Measurements from ENCODE around the gene NRF1.
"Not testable (repeated sequence)": the region's sequence is repeated elsewhere in the genome, so short reads cannot be mapped to it uniquely, and the experiment has no call there.

Gene NRF1

GRCh38 chr7:129599174-129599573, 12.3 kb upstream of the NRF1 start:
- Mint-ChIP-seq H3K9me3 (no peaks in the 10 kb centered on the region), H3K27me3 (no peaks in the 10 kb centered on the region), H3K4me3 (no peak overlapping the region), H3K27ac (no peak overlapping the region), H3K4me1 (no peaks in the 10 kb centered on the region), H3K36me3 (no peaks in the 10 kb centered on the region)

- H3K4me1 Mint-ChIP-seq = peaks cover 18% of the 10 kb centered on the region
- H3K9me3 Mint-ChIP-seq, H3K27me3 Mint-ChIP-seq, H3K27ac Mint-ChIP-seq, H3K4me3 Mint-ChIP-seq, H3K36me3 Mint-ChIP-seq: not testable (repeated sequence)
Measured at GRCh38 chr7:129603594-129603993, 7.9 kb upstream of the NRF1 start.

- not testable (repeated sequence) for H3K27ac Mint-ChIP-seq, H3K9me3 Mint-ChIP-seq, H3K27me3 Mint-ChIP-seq, H3K36me3 Mint-ChIP-seq, H3K4me3 Mint-ChIP-seq
- peaks cover 21% of the 10 kb centered on the region for H3K4me1 Mint-ChIP-seq
Measured at GRCh38 chr7:129604021-129604420, 7.5 kb upstream of the NRF1 start.

- peaks cover 16% of the 10 kb centered on the region for H3K36me3 Mint-ChIP-seq
- H3K9me3 Mint-ChIP-seq = no peaks in the 10 kb centered on the region
- no peaks in the 10 kb centered on the region for H3K27me3 Mint-ChIP-seq
- no peak overlapping the region for H3K27ac Mint-ChIP-seq
- H3K4me1 Mint-ChIP-seq = peaks cover 30% of the 10 kb centered on the region
- no peak overlapping the region for H3K4me3 Mint-ChIP-seq
Measured at GRCh38 chr7:129604713-129605437, 6.6 kb upstream of the NRF1 start.

- Mint-ChIP-seq H3K27ac (no peak overlapping the region), H3K9me3 (no peaks in the 10 kb centered on the region)
Measured at GRCh38 chr7:129605960-129606614, 5.4 kb upstream of the NRF1 start.

GRCh38 chr7:129606803-129607202, 4.7 kb upstream of the NRF1 start:
- Mint-ChIP-seq H3K27me3 (no peaks in the 10 kb centered on the region), H3K36me3 (peaks cover 18% of the 10 kb centered on the region), H3K9me3 (no peaks in the 10 kb centered on the region), H3K4me3 (no peak overlapping the region), H3K4me1 (peaks cover 35% of the 10 kb centered on the region), H3K27ac (peak overlapping the region; percentile 89)

More at GRCh38 chr7:129605960-129606614, 5.4 kb upstream of the NRF1 start:
- H3K27me3 Mint-ChIP-seq = no peaks in the 10 kb centered on the region
- H3K4me1 Mint-ChIP-seq = peaks cover 35% of the 10 kb centered on the region
- no peak overlapping the region for H3K4me3 Mint-ChIP-seq
- H3K36me3 Mint-ChIP-seq = peaks cover 18% of the 10 kb centered on the region

GRCh38 chr7:129607471-129608120, 3.9 kb upstream of the NRF1 start:
- H3K27me3 Mint-ChIP-seq = no peaks in the 10 kb centered on the region
- no peaks in the 10 kb centered on the region for H3K9me3 Mint-ChIP-seq
- peak overlapping the region; percentile 89 for H3K27ac Mint-ChIP-seq
- peaks cover 18% of the 10 kb centered on the region for H3K36me3 Mint-ChIP-seq
- peaks cover 35% of the 10 kb centered on the region for H3K4me1 Mint-ChIP-seq
- H3K4me3 Mint-ChIP-seq = no peak overlapping the region

GRCh38 chr7:129609666-129610065, 1.9 kb upstream of the NRF1 start:
- Mint-ChIP-seq H3K4me3 (peak overlapping the region; percentile 99), H3K27me3 (no peaks in the 10 kb centered on the region), H3K27ac (peak overlapping the region; percentile 90), H3K9me3 (no peaks in the 10 kb centered on the region), H3K36me3 (peaks cover 18% of the 10 kb centered on the region), H3K4me1 (peaks cover 52% of the 10 kb centered on the region)

- peak overlapping the region; percentile 99 for H3K4me3 Mint-ChIP-seq
- no peaks in the 10 kb centered on the region for H3K27me3 Mint-ChIP-seq
- H3K36me3 Mint-ChIP-seq = peaks cover 18% of the 10 kb centered on the region
- peak overlapping the region; percentile 99 for H3K27ac Mint-ChIP-seq
- peaks cover 63% of the 10 kb centered on the region for H3K4me1 Mint-ChIP-seq
- no peaks in the 10 kb centered on the region for H3K9me3 Mint-ChIP-seq
Measured at GRCh38 chr7:129610709-129611245, 743 bp upstream of the NRF1 start.

GRCh38 chr7:129612112-129613015, 844 bp downstream of the NRF1 start:
- Mint-ChIP-seq H3K36me3 (peaks cover 10% of the 10 kb centered on the region), H3K9me3 (no peaks in the 10 kb centered on the region), H3K27me3 (no peaks in the 10 kb centered on the region), H3K4me1 (peaks cover 68% of the 10 kb centered on the region), H3K4me3 (peak overlapping the region; percentile 97), H3K27ac (peak overlapping the region; percentile 97)

- Mint-ChIP-seq H3K9me3 (no peaks in the 10 kb centered on the region), H3K4me3 (peak overlapping the region; percentile 97), H3K4me1 (peaks cover 68% of the 10 kb centered on the region), H3K36me3 (peaks cover 10% of the 10 kb centered on the region), H3K27ac (peak overlapping the region; percentile 97), H3K27me3 (no peaks in the 10 kb centered on the region)
Measured at GRCh38 chr7:129613016-129613337, 1.5 kb downstream of the NRF1 start.

GRCh38 chr7:129615018-129615417, 3.5 kb downstream of the NRF1 start:
- Mint-ChIP-seq H3K27me3 (no peaks in the 10 kb centered on the region), H3K9me3 (no peaks in the 10 kb centered on the region), H3K4me1 (peaks cover 71% of the 10 kb centered on the region), H3K4me3 (peak overlapping the region; percentile 66), H3K36me3 (peaks cover 5% of the 10 kb centered on the region), H3K27ac (peak overlapping the region; percentile 13)

- H3K4me1 Mint-ChIP-seq = peaks cover 76% of the 10 kb centered on the region
- H3K27ac Mint-ChIP-seq = no peak overlapping the region
- no peaks in the 10 kb centered on the region for H3K27me3 Mint-ChIP-seq
- no peaks in the 10 kb centered on the region for H3K9me3 Mint-ChIP-seq
- peaks cover 4% of the 10 kb centered on the region for H3K36me3 Mint-ChIP-seq
- no peak overlapping the region for H3K4me3 Mint-ChIP-seq
Measured at GRCh38 chr7:129616530-129616929, 5.0 kb downstream of the NRF1 start.

- H3K4me1 Mint-ChIP-seq = peaks cover 78% of the 10 kb centered on the region
- peaks cover 4% of the 10 kb centered on the region for H3K36me3 Mint-ChIP-seq
- peak overlapping the region; percentile 18 for H3K27ac Mint-ChIP-seq
- H3K4me3 Mint-ChIP-seq = peak overlapping the region; percentile 6
- H3K9me3 Mint-ChIP-seq = no peaks in the 10 kb centered on the region
- H3K27me3 Mint-ChIP-seq = no peaks in the 10 kb centered on the region
Measured at GRCh38 chr7:129617178-129617577, 5.7 kb downstream of the NRF1 start.

GRCh38 chr7:129617652-129618051, 6.1 kb downstream of the NRF1 start:
- no peaks in the 10 kb centered on the region for H3K9me3 Mint-ChIP-seq
- H3K4me1 Mint-ChIP-seq = peaks cover 80% of the 10 kb centered on the region
- peaks cover 4% of the 10 kb centered on the region for H3K36me3 Mint-ChIP-seq
- no peaks in the 10 kb centered on the region for H3K27me3 Mint-ChIP-seq
- H3K4me3 Mint-ChIP-seq = peak overlapping the region; percentile 6
- peak overlapping the region; percentile 18 for H3K27ac Mint-ChIP-seq

All from activated naive CD4-positive, alpha-beta T cell treated with anti-CD3 and anti-CD28 coated beads, Interleukin-2, amount 50 U/mL, for 24 hours (primary cell).